ENCODE results near the gene ABCD1.

DNA sequence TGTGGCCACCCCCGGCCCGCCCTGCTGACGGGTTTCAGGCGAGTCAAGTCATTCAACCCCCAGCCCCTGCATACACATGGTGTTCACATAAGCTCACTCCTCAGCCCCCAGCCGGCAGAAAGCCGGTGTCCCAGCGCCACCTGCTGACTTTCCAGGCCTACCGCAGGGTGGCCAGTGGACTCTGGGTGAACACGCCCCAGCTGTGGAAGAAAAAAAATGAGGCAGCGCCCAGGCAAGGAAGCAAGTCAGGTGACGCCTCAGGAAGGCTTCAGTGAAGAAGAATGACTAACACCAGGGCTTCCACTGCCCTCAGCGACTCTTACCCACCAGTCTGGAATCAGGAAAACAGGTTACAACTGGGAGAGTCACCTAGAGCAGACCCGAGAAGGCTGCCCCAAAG lies 16.2 kb upstream of the ABCD1 start:
- TF ChIP-seq, protein P1, sequence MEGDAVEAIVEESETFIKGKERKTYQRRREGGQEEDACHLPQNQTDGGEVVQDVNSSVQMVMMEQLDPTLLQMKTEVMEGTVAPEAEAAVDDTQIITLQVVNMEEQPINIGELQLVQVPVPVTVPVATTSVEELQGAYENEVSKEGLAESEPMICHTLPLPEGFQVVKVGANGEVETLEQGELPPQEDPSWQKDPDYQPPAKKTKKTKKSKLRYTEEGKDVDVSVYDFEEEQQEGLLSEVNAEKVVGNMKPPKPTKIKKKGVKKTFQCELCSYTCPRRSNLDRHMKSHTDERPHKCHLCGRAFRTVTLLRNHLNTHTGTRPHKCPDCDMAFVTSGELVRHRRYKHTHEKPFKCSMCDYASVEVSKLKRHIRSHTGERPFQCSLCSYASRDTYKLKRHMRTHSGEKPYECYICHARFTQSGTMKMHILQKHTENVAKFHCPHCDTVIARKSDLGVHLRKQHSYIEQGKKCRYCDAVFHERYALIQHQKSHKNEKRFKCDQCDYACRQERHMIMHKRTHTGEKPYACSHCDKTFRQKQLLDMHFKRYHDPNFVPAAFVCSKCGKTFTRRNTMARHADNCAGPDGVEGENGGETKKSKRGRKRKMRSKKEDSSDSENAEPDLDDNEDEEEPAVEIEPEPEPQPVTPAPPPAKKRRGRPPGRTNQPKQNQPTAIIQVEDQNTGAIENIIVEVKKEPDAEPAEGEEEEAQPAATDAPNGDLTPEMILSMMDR (IDR thresholded peaks at IDR 0.05): peak; percentile 79
- no peak for TF ChIP-seq TCF7L2 (IDR thresholded peaks at IDR 0.05; ENCODE audit: low read depth, low read length)
- TF ChIP-seq POLR2AphosphoS5 (IDR thresholded peaks at IDR 0.05; ENCODE audit: low read depth, low read length): no peak

All from Panc1 (cell line).